H9 (cell line): ENCODE measurements around the gene CCDC93. TPM values are rescaled to one million over a fixed set of nuclear protein-coding genes. Genes with fewer than 3 reads are reported as not detected.

ENCODE experiments used
- DNase-seq: peaks from one replicate; pipeline ENCODE4 v3.0.0-alpha.2; 2017
- H2AFZ ChIP-seq: one replicate; pipeline ENCODE4 v1.6.1; 2013; ENCODE audit warnings: mild to moderate bottlenecking, low read length, control low read depth, moderate library complexity
- H2AK5ac ChIP-seq: 2 replicates; pipeline ENCODE4 v1.6.1; 2013; ENCODE audit warnings: low read length, control low read depth, mixed read lengths; ENCODE audit not compliant: insufficient read length
- H2BK120ac ChIP-seq: one replicate; pipeline ENCODE4 v1.6.1; 2013; ENCODE audit warnings: low read depth, mild to moderate bottlenecking, low read length, control low read depth, inconsistent platforms; ENCODE audit not compliant: poor library complexity, severe bottlenecking
- H2BK12ac ChIP-seq: 2 replicates; pipeline ENCODE4 v1.6.1; 2013; ENCODE audit warnings: low read length, control low read depth, mixed read lengths, low read depth; ENCODE audit not compliant: insufficient read length
- H2BK15ac ChIP-seq: 2 replicates; pipeline ENCODE4 v1.6.1; 2013; ENCODE audit warnings: low read depth, low read length, control low read depth
- H2BK20ac ChIP-seq: one replicate; pipeline ENCODE4 v1.6.1; 2013; ENCODE audit warnings: low read depth, mild to moderate bottlenecking, low read length, control low read depth, inconsistent platforms; ENCODE audit not compliant: poor library complexity, severe bottlenecking
- H2BK5ac ChIP-seq: 2 replicates; pipeline ENCODE4 v1.6.1; 2013; ENCODE audit warnings: low read length, control low read depth, mixed read lengths; ENCODE audit not compliant: insufficient read length
- H3K14ac ChIP-seq: 2 replicates; pipeline ENCODE4 v1.6.1; 2013; ENCODE audit warnings: low read length, control low read depth; ENCODE audit not compliant: insufficient read depth
- H3K18ac ChIP-seq: 2 replicates; pipeline ENCODE4 v1.6.1; 2013; ENCODE audit warnings: low read depth, mild to moderate bottlenecking, mixed read lengths, low read length, control low read depth; ENCODE audit not compliant: insufficient read length
- H3K23ac ChIP-seq: 2 replicates; pipeline ENCODE4 v1.6.1; 2013; ENCODE audit warnings: low read length, control low read depth, mixed read lengths, low read depth; ENCODE audit not compliant: insufficient read length
- H3K23me2 ChIP-seq: 2 replicates; pipeline ENCODE4 v1.6.1; 2013; ENCODE audit warnings: low read depth, mild to moderate bottlenecking, mixed read lengths, low read length, control low read depth; ENCODE audit not compliant: insufficient read length, poor library complexity, severe bottlenecking
- H3K27ac ChIP-seq: 2 replicates; pipeline ENCODE4 v1.5.1; 2013; ENCODE audit warnings: low read length, control low read depth, mixed read lengths, low read depth; ENCODE audit not compliant: insufficient read length
- H3K27me3 ChIP-seq: 2 replicates; pipeline ENCODE4 v1.6.1; 2013; ENCODE audit warnings: low read length, control low read depth, inconsistent platforms; ENCODE audit not compliant: insufficient read depth
- H3K4ac ChIP-seq: 2 replicates; pipeline ENCODE4 v1.6.1; 2013; ENCODE audit warnings: low read depth, mild to moderate bottlenecking, control low read depth, inconsistent platforms, low read length, moderate library complexity
- H3K4me1 ChIP-seq: 2 replicates; pipeline ENCODE4 v1.6.1; 2013; ENCODE audit warnings: low read length, control low read depth, inconsistent platforms; ENCODE audit not compliant: insufficient read depth
- H3K4me2 ChIP-seq: 2 replicates; pipeline ENCODE4 v1.6.1; 2013; ENCODE audit warnings: low read length, control low read depth, mixed read lengths; ENCODE audit not compliant: insufficient read length, insufficient read depth
- H3K56ac ChIP-seq: 2 replicates; pipeline ENCODE4 v1.6.1; 2013; ENCODE audit warnings: low read depth, mild to moderate bottlenecking, mixed read lengths, low read length, control low read depth; ENCODE audit not compliant: insufficient read length
- H3K79me1 ChIP-seq: 2 replicates; pipeline ENCODE4 v1.6.1; 2013; ENCODE audit warnings: low read depth, mild to moderate bottlenecking, moderate library complexity, low read length, control low read depth, inconsistent platforms; ENCODE audit not compliant: insufficient read depth, poor library complexity, severe bottlenecking
- H3K79me2 ChIP-seq: 2 replicates; pipeline ENCODE4 v1.6.1; 2013; ENCODE audit warnings: low read length, control low read depth, inconsistent platforms; ENCODE audit not compliant: insufficient read depth
- H3K9ac ChIP-seq: 2 replicates; pipeline ENCODE4 v1.6.1; 2013; ENCODE audit warnings: low read length, control low read depth, mixed read lengths; ENCODE audit not compliant: insufficient read length; ENCODE audit errors: extremely low read depth
- H3K9me3 ChIP-seq: one replicate; pipeline ENCODE4 v1.6.1; 2013; ENCODE audit warnings: low read depth, low read length, inconsistent platforms; ENCODE audit not compliant: control insufficient read depth
- H3T11ph ChIP-seq: one replicate; pipeline ENCODE4 v1.6.1; 2013; ENCODE audit warnings: mild to moderate bottlenecking, low read length, control low read depth, inconsistent platforms
- H4K20me1 ChIP-seq: one replicate; pipeline ENCODE4 v1.6.1; 2013; ENCODE audit not compliant: control insufficient read depth, insufficient read length, insufficient read depth
- H4K5ac ChIP-seq: 2 replicates; pipeline ENCODE4 v1.6.1; 2013; ENCODE audit warnings: low read depth, mild to moderate bottlenecking, mixed read lengths, low read length, control low read depth; ENCODE audit not compliant: insufficient read length
- H4K8ac ChIP-seq: replicated peaks from 2 replicates; pipeline ENCODE4 v1.6.1; 2013; ENCODE audit warnings: low read length, control low read depth, mixed read lengths, low read depth; ENCODE audit not compliant: insufficient read length
- H4K91ac ChIP-seq: 2 replicates; pipeline ENCODE4 v1.6.1; 2013; ENCODE audit warnings: low read depth, mild to moderate bottlenecking, moderate library complexity, mixed read lengths, low read length, control low read depth; ENCODE audit not compliant: insufficient read length
- H3K27ac Mint-ChIP-seq, 3 experiments: 2 replicates in 2 of 3; 3 replicates in 1 of 3; pipeline ENCODE4 v1.8.0; 2020 to 2021; ENCODE audit warnings: mixed read lengths in 3 of 3, mild to moderate bottlenecking in 1 of 3, moderate library complexity in 1 of 3
- H3K27me3 Mint-ChIP-seq: 2 replicates; pipeline ENCODE4 v1.8.0; 2021; ENCODE audit warnings: low read depth, mild to moderate bottlenecking, moderate library complexity, mixed read lengths
- H3K36me3 Mint-ChIP-seq, 3 experiments: 2 replicates in 2 of 3; 3 replicates in 1 of 3; pipeline ENCODE4 v1.8.0; 2020 to 2021; ENCODE audit warnings: low read depth in 3 of 3, mixed read lengths in 3 of 3; ENCODE audit not compliant: insufficient read depth in 1 of 3
- H3K4me1 Mint-ChIP-seq, 2 experiments: 2 replicates each; pipeline ENCODE4 v1.8.0; 2020; ENCODE audit warnings: mixed read lengths in 2 of 2
- H3K4me3 Mint-ChIP-seq, 2 experiments: 2 replicates in 1 of 2; 3 replicates in 1 of 2; pipeline ENCODE4 v1.8.0; 2020 to 2021; ENCODE audit warnings: mild to moderate bottlenecking in 2 of 2, mixed read lengths in 2 of 2, moderate library complexity in 1 of 2
- H3K9me3 Mint-ChIP-seq, 2 experiments: 2 replicates in 1 of 2; 3 replicates in 1 of 2; pipeline ENCODE4 v1.8.0; 2020; ENCODE audit warnings: mild to moderate bottlenecking in 2 of 2, mixed read lengths in 2 of 2, moderate library complexity in 1 of 2
- WGBS: extraction: QIAGEN DNeasy Blood & Tissue Kit; methylation state at CpG from one replicate; pipeline ENCODE4 v1.1.7; 2013; ENCODE audit warnings: missing lambda C conversion rate, low lambda C conversion rate, mixed read lengths; ENCODE audit not compliant: insufficient read length; ENCODE audit errors: extremely low coverage; 5-methylcytosine and 5-hydroxymethylcytosine counted together
- total RNA-seq: library from RNA; stranded (reverse); gene quantifications from 2 replicates; pipeline ENCODE4 v1.2.1, GENCODE V29; 2021
- TF ChIP-seq, protein P1 (sequence below): fragments of 200-600 bp; sonication (generic); conservative IDR thresholded peaks from 3 replicates; pipeline ENCODE4 v1.8.0; 2021; ENCODE audit warnings: antibody characterized with exemption, mild to moderate bottlenecking

Gene CCDC93
- total RNA-seq, 1 experiment from 2014 or later, result 16.4 TPM

DNA sequence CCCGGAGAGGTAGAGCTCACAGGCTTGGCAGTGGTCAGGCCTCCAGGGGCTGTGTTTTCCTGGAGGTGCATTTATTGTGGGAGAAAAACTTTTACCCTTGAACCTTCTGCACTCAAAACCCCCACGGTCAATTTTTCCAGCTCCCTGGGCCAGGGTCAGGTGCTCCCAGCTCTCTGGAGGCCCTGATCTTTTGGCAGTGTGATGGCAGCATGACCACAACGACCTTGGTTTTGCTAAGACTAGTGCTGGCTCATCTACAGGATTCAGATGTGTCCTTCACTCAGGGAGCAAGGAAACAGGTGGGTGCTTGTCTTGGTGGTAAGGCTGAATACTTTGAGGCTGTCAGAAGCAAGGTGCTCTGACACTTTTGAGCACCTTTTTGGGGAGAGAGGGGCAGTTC lies 92.3 kb downstream of the CCDC93 start:
- H2BK20ac ChIP-seq, result no peak overlapping the region
- no CpG with 5 or more reads among the region's 3 CpGs for WGBS
- H3K4ac ChIP-seq, result no peak overlapping the region
- H4K5ac ChIP-seq, result no peak overlapping the region
- H3K79me1 ChIP-seq, result no peaks in the 10 kb centered on the region
- H3K56ac ChIP-seq, result no peak overlapping the region
- no peak overlapping the region for H4K8ac ChIP-seq
- no peak overlapping the region for H2BK12ac ChIP-seq
- H3K4me2 ChIP-seq, result no peak overlapping the region
- H3T11ph ChIP-seq, result no peak overlapping the region
- no peak overlapping the region for H3K9ac ChIP-seq
- H3K27me3 ChIP-seq, result no peaks in the 10 kb centered on the region
- DNase-seq, result no peak
- no peaks in the 10 kb centered on the region for H3K27me3 Mint-ChIP-seq
- no peaks in the 10 kb centered on the region for H4K20me1 ChIP-seq
- H2BK15ac ChIP-seq, result no peak overlapping the region
- H3K4me3 Mint-ChIP-seq, result no peak overlapping the region
- no peak overlapping the region for H2BK120ac ChIP-seq
- H3K18ac ChIP-seq, result no peak overlapping the region
- no peaks in the 10 kb centered on the region for H3K9me3 ChIP-seq
- TF ChIP-seq, protein P1, sequence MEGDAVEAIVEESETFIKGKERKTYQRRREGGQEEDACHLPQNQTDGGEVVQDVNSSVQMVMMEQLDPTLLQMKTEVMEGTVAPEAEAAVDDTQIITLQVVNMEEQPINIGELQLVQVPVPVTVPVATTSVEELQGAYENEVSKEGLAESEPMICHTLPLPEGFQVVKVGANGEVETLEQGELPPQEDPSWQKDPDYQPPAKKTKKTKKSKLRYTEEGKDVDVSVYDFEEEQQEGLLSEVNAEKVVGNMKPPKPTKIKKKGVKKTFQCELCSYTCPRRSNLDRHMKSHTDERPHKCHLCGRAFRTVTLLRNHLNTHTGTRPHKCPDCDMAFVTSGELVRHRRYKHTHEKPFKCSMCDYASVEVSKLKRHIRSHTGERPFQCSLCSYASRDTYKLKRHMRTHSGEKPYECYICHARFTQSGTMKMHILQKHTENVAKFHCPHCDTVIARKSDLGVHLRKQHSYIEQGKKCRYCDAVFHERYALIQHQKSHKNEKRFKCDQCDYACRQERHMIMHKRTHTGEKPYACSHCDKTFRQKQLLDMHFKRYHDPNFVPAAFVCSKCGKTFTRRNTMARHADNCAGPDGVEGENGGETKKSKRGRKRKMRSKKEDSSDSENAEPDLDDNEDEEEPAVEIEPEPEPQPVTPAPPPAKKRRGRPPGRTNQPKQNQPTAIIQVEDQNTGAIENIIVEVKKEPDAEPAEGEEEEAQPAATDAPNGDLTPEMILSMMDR, result no peak
- H4K91ac ChIP-seq, result no peak overlapping the region
- no peaks in the 10 kb centered on the region for H3K4me1 ChIP-seq
- H2AFZ ChIP-seq, result no peak overlapping the region
- no peaks in the 10 kb centered on the region for H3K23me2 ChIP-seq
- H3K36me3 Mint-ChIP-seq, result peaks cover 49 to 73% (median 56%) of the 10 kb centered on the region in 3 experiments
- H3K23ac ChIP-seq, result no peak overlapping the region
- no peak overlapping the region for H2AK5ac ChIP-seq
- H3K79me2 ChIP-seq, result no peaks in the 10 kb centered on the region
- H3K27ac Mint-ChIP-seq, result peak overlapping the region in 1 of 3 experiments; percentile 65; a peak in 2 of 7 replicates
- H3K14ac ChIP-seq, result no peak overlapping the region
- no peak overlapping the region for H3K27ac ChIP-seq
- H3K4me1 Mint-ChIP-seq, result no peaks in the 10 kb centered on the region
- H3K9me3 Mint-ChIP-seq, result peaks cover 9 to 20% of the 10 kb centered on the region in 2 experiments
- H2BK5ac ChIP-seq, result no peak overlapping the region
